Vagina (tissue), 2 donors: ENCODE results near the gene TEX19. TPM values are rescaled to one million over a fixed set of nuclear protein-coding genes. Genes with fewer than 3 reads are reported as not detected.
"Not testable (repeated sequence)": the region's sequence is repeated elsewhere in the genome, so short reads cannot be mapped to it uniquely, and the experiment has no call there.

Experiments
- DNase-seq, 2 donors: peaks; one replicate each; pipeline ENCODE4 v3.0.0-alpha.2; 2017; ENCODE audit errors: extremely low spot score in 2 of 2
- H3K27ac ChIP-seq: fragments of 200-600 bp; sonication (generic); one replicate; pipeline ENCODE4 v1.5.1; 2019
- H3K27me3 ChIP-seq: fragments of 200-600 bp; sonication (generic); one replicate; pipeline ENCODE4 v1.5.1; 2019
- H3K36me3 ChIP-seq, 2 donors: fragments of 200-600 bp; sonication (generic); one replicate each; pipeline ENCODE4 v1.5.1; 2017 to 2019
- H3K4me1 ChIP-seq: fragments of 200-600 bp; sonication (generic); one replicate; pipeline ENCODE4 v1.5.1; 2019
- H3K4me3 ChIP-seq, 2 donors: fragments of 200-600 bp; sonication (generic); 1 replicate in 1 of 2; 2 replicates in 1 of 2; pipeline ENCODE4 v1.5.1; 2016 to 2019
- H3K9me3 ChIP-seq: fragments of 200-600 bp; sonication (generic); one replicate; pipeline ENCODE4 v1.5.1; 2019
- CTCF ChIP-seq, 3 experiments: fragments of 450-650 bp in 2 of 3; fragments of 200-600 bp in 1 of 3; sonication (generic) in 1 of 3; IDR thresholded peaks; one replicate each; pipeline ENCODE4 v1.5.1; 2017 to 2019; ENCODE audit warnings: antibody characterized with exemption in 3 of 3, mild to moderate bottlenecking in 2 of 3, moderate library complexity in 2 of 3
- POLR2A ChIP-seq, 2 donors: fragments of 450-650 bp; IDR thresholded peaks; one replicate each; pipeline ENCODE4 v1.6.1; 2017; ENCODE audit warnings: antibody characterized with exemption in 2 of 2, mild to moderate bottlenecking in 2 of 2, moderate library complexity in 2 of 2
- POLR2AphosphoS5 ChIP-seq, 2 donors: sonication (generic); formaldehyde crosslinking; IDR thresholded peaks; one replicate each; pipeline ENCODE4 v1.9.0; 2017; ENCODE audit warnings: antibody characterized with exemption in 2 of 2, mild to moderate bottlenecking in 2 of 2, low read depth in 1 of 2; ENCODE audit not compliant: insufficient read depth in 1 of 2
- intact Hi-C: fragments of 100-400 bp; cut with DNase I; formaldehyde crosslinking; loops from one replicate; pipeline ENCODE4 v1.15.1; 2023
- total RNA-seq: library from RNA; depleted of rRNA; stranded (reverse); fragments of >200 nt; gene quantifications from one replicate; pipeline ENCODE4 v1.2.3, GENCODE V29; 2016

TEX19 gene
- total RNA-seq, 1 donor from 2014 or later = not detected

- intact Hi-C loops = no loop called here
- peak overlapping the region; percentile 1 to 22 for H3K4me3 ChIP-seq
Observed at GRCh38 chr17:82370471-82371332, 11.7 kb downstream of the TEX19 start.

DNA sequence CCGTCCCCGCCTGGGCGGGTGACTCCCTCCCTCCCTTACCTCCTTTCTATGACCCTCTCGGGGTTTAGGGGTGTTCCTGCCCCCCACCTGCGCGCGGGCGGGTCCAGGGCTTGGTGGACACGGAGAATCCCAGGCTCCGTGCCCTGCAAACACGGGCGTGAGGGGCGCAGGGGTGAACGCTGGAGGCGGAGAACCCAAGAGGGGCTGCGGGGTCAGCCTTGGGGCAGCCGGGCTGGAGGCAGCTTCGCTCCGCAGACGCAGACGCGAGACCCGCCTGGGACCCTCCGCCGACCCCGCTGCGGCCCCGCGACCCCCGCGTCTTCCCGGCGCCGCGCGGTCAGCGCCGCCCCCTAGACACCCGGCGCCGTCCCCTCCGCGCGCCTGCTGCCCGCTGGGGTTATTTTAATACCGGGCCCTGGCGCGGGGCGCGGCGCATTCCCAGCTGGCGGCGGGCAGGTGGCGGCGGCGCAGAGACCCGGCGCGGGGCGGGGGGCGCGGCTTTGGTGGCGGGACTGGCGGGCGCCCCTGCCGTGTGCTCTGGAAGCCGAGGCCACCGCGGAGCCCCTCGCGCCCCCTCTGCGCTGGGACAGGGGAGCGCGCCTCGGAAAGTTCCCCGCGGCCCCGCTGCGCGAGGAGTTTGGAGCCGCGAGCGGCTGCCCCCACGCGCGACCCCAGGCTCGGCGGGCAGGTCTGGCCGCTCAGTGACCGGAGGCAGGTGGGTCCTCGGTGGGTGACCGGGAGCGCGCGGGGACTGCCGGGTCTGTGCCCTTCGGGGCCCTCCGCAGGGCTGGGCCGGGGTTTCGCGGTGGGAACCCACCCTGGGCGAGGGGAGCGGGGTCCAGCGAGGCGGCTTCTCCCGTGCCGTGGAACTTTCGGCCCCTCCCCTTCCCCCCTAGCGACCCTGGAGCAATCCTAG, 12.5 kb downstream of the TEX19 start, which contains the start of gene UTS2R:
UTS2R (plus strand) TSS at position 433 of the 916 bp plus-strand sequence. CDS start 2,560 bp downstream, outside the sequence.
- TF ChIP-seq CTCF (IDR thresholded peaks at IDR 0.05) (no peak), POLR2A (IDR thresholded peaks at IDR 0.05) (no peak), POLR2AphosphoS5 (IDR thresholded peaks at IDR 0.05; ENCODE audit: insufficient read depth in 1 of 2, low read depth in 1 of 2) (no peak)
- Histone ChIP-seq H3K4me3 (peak within 1 kb of the TSS; percentile 1 to 22), H3K36me3 (no peaks in the 10 kb centered on the region), H3K27ac (no peak within 1 kb of the TSS), H3K27me3 (no peaks in the 10 kb centered on the region), H3K9me3 (no peaks in the 10 kb centered on the region), H3K4me1 (peaks cover 10% of the 10 kb centered on the region)
- intact Hi-C loops = no loop called here
- DNase-seq = no peak

More at GRCh38 chr17:82370471-82371332, 11.7 kb downstream of the TEX19 start:
- H3K27ac ChIP-seq = no peak overlapping the region
- H3K36me3 ChIP-seq = no peaks in the 10 kb centered on the region
- H3K9me3 ChIP-seq = no peaks in the 10 kb centered on the region
- TF ChIP-seq POLR2AphosphoS5 (IDR thresholded peaks at IDR 0.05; ENCODE audit: insufficient read depth in 1 of 2, low read depth in 1 of 2) (no peak), POLR2A (IDR thresholded peaks at IDR 0.05) (no peak), CTCF (IDR thresholded peaks at IDR 0.05) (no peak)
- no peak for DNase-seq
- H3K27me3 ChIP-seq = no peaks in the 10 kb centered on the region
- H3K4me1 ChIP-seq = peaks cover 10% of the 10 kb centered on the region

DNA sequence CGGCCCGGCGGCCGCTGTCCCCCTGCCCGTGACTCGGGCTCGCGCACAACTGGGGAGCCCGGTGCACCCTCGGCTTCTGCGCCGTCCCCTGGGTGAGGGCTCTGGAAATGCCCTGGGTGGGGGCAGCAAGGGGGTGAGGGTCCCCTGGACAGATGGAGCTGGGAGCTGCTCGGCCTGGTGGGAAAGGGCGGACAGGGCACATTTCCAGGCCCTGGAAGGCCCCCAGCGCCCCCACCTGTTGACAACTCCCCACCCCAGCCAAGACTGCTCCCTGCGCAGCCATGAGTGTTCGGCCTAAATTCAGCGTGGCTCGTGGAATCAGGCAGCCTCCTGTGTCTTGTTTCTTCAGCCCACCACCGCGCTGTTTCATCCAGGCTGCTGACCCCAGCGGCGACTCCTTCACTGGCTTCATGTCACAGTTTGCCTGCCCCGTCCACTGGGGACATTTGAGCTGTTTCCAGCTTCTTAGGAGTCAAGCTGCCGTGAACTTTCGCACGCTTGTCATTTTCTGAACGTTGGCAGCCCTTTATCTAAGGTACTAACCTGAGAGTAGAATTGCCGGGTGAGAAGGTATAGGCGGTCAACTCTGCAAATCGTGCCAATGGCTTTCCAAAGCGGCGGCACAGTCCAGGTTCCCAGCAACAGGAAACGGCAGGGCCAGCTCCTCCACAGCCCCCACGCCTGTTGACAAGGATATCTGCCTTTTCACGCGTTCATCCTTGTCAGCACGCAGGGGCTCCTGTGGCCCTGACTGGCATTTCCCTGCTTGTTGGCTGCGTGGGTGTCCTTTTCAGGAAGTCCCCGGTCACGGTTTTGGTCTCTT, 13.4 kb downstream of the TEX19 start:
- intact Hi-C loops = no loop called here
- no peaks in the 10 kb centered on the region for H3K9me3 ChIP-seq
- H3K36me3 ChIP-seq = no peaks in the 10 kb centered on the region
- no peak for DNase-seq
- no peak for TF ChIP-seq POLR2AphosphoS5 (IDR thresholded peaks at IDR 0.05; ENCODE audit: insufficient read depth in 1 of 2, low read depth in 1 of 2)
- TF ChIP-seq POLR2A (IDR thresholded peaks at IDR 0.05) = no peak
- TF ChIP-seq CTCF (IDR thresholded peaks at IDR 0.05) = no peak
- H3K27ac ChIP-seq = no peak overlapping the region
- peaks cover 10% of the 10 kb centered on the region for H3K4me1 ChIP-seq
- no peak overlapping the region for H3K4me3 ChIP-seq
- H3K27me3 ChIP-seq = no peaks in the 10 kb centered on the region

GRCh38 chr17:82373072-82373452, 14.0 kb downstream of the TEX19 start:
- intact Hi-C loops, H3K9me3 ChIP-seq, H3K27ac ChIP-seq, H3K4me3 ChIP-seq, DNase-seq, H3K4me1 ChIP-seq, H3K27me3 ChIP-seq, H3K36me3 ChIP-seq: not testable (repeated sequence)
